ENCODE measurements around the gene NMBR. TPM values are rescaled to one million over a fixed set of nuclear protein-coding genes. Genes with fewer than 3 reads are reported as not detected.
"Not testable (repeated sequence)": the region's sequence is repeated elsewhere in the genome, so short reads cannot be mapped to it uniquely, and the experiment has no call there.

NMBR gene
- total RNA-seq, 1 donor from 2014 or later = not detected

GRCh38 chr6:142055219-142055618 lies 91.7 kb downstream of the NMBR start:
- DNase-seq = no peak

- DNase-seq = no peak
Measured at GRCh38 chr6:142051404-142051803, 95.5 kb downstream of the NMBR start.

- DNase-seq = no peak
Measured at GRCh38 chr6:142048593-142048980, 98.3 kb downstream of the NMBR start.

GRCh38 chr6:142047934-142048592 lies 98.9 kb downstream of the NMBR start:
- no peak for DNase-seq

- no peak for DNase-seq
Measured at GRCh38 chr6:142045380-142046278, 101.3 kb downstream of the NMBR start.

GRCh38 chr6:142035890-142036289 lies 111.0 kb downstream of the NMBR start:
- DNase-seq = no peak

GRCh38 chr6:142031035-142031434 lies 115.9 kb downstream of the NMBR start:
- no peak for DNase-seq

GRCh38 chr6:142030115-142030619 lies 116.8 kb downstream of the NMBR start:
- no peak for DNase-seq

GRCh38 chr6:142028527-142028926 lies 118.4 kb downstream of the NMBR start:
- DNase-seq = no peak

- not testable (repeated sequence) for DNase-seq
Measured at GRCh38 chr6:142027804-142028203, 119.1 kb downstream of the NMBR start.

GRCh38 chr6:142027074-142027473 lies 119.8 kb downstream of the NMBR start:
- no peak for DNase-seq

GRCh38 chr6:142026471-142026870 lies 120.5 kb downstream of the NMBR start:
- DNase-seq = peak; percentile 16

Other genes with a start within 250 kb of the NMBR start
- gene GJE1, start 14.2 kb downstream of the NMBR start, total RNA-seq = not detected
- 64.7 TPM for gene VTA1, start 141 bp upstream of the NMBR start, total RNA-seq
- gene ADGRG6, start 154.9 kb upstream of the NMBR start, total RNA-seq = 55.9 TPM